Mesenchymal stem cell (in vitro differentiated cells and primary cell): ENCODE data around the gene SERPINA12.

Experiments
- DNase-seq: peaks from one replicate; pipeline ENCODE4 v3.0.0-alpha.2; 2013
- H2AFZ ChIP-seq: one replicate; pipeline ENCODE4 v1.6.1; 2013; ENCODE audit warnings: low read depth, mild to moderate bottlenecking, control low read depth, inconsistent platforms, low read length, moderate library complexity
- H2AK5ac ChIP-seq: 2 replicates; pipeline ENCODE4 v1.6.1; 2013; ENCODE audit warnings: low read length, moderate library complexity, mild to moderate bottlenecking, inconsistent platforms; ENCODE audit not compliant: severe bottlenecking
- H2BK120ac ChIP-seq: one replicate; pipeline ENCODE4 v1.6.1; 2013; ENCODE audit warnings: low read depth, mild to moderate bottlenecking, inconsistent platforms, low read length, moderate library complexity
- H2BK12ac ChIP-seq, 2 experiments: one replicate each; pipeline ENCODE4 v1.6.1; 2013; ENCODE audit warnings: inconsistent platforms in 2 of 2, low read length in 2 of 2, mild to moderate bottlenecking in 2 of 2, moderate library complexity in 2 of 2, control low read depth in 1 of 2
- H2BK15ac ChIP-seq: one replicate; pipeline ENCODE4 v1.6.1; 2013; ENCODE audit warnings: mild to moderate bottlenecking, low read depth, inconsistent platforms; ENCODE audit not compliant: poor library complexity, severe bottlenecking
- H2BK5ac ChIP-seq: 2 replicates; pipeline ENCODE4 v1.6.1; 2013; ENCODE audit warnings: low read depth, mild to moderate bottlenecking, low read length, control low read depth, inconsistent platforms; ENCODE audit not compliant: poor library complexity, severe bottlenecking
- H3K14ac ChIP-seq, 2 experiments: one replicate each; pipeline ENCODE4 v1.6.1; 2013; ENCODE audit warnings: inconsistent platforms in 2 of 2, low read length in 2 of 2, control low read depth in 1 of 2, mild to moderate bottlenecking in 1 of 2, moderate library complexity in 1 of 2
- H3K18ac ChIP-seq, 2 experiments: one replicate each; pipeline ENCODE4 v1.6.1; 2013; ENCODE audit warnings: inconsistent platforms in 2 of 2, low read length in 2 of 2, control low read depth in 1 of 2, low read depth in 1 of 2, mild to moderate bottlenecking in 1 of 2
- H3K23ac ChIP-seq, 2 experiments: one replicate each; pipeline ENCODE4 v1.6.1; 2013; ENCODE audit warnings: inconsistent platforms in 2 of 2, low read length in 2 of 2, mild to moderate bottlenecking in 2 of 2, moderate library complexity in 2 of 2, control low read depth in 1 of 2
- H3K27ac ChIP-seq: 2 replicates; pipeline ENCODE4 v1.5.1; 2013; ENCODE audit warnings: mild to moderate bottlenecking, moderate library complexity, low read length, control low read depth, inconsistent platforms; ENCODE audit not compliant: poor library complexity, severe bottlenecking
- H3K27me3 ChIP-seq, 2 experiments: 2 replicates each; pipeline versions ENCODE4 v1.6.1 to v1.7.0; 2013; ENCODE audit warnings: low read length in 2 of 2, mild to moderate bottlenecking in 2 of 2, moderate library complexity in 2 of 2, control low read depth in 1 of 2, inconsistent platforms in 1 of 2; ENCODE audit not compliant: control insufficient read depth in 1 of 2, insufficient read depth in 1 of 2
- H3K36me3 ChIP-seq, 2 experiments: 2 replicates each; pipeline versions ENCODE4 v1.6.1 to v1.7.0; 2013; ENCODE audit warnings: low read length in 2 of 2, control low read depth in 1 of 2, inconsistent platforms in 1 of 2, low read depth in 1 of 2, mild to moderate bottlenecking in 1 of 2; ENCODE audit not compliant: insufficient read depth in 2 of 2, control insufficient read depth in 1 of 2
- H3K4ac ChIP-seq, 2 experiments: one replicate each; pipeline ENCODE4 v1.6.1; 2013; ENCODE audit warnings: inconsistent platforms in 2 of 2, low read length in 2 of 2, mild to moderate bottlenecking in 2 of 2, moderate library complexity in 2 of 2, control low read depth in 1 of 2, low read depth in 1 of 2
- H3K4me1 ChIP-seq: 2 replicates; pipeline ENCODE4 v1.6.1; 2013; ENCODE audit warnings: low read depth, low read length, control low read depth; ENCODE audit not compliant: control insufficient read depth, insufficient read depth
- H3K4me2 ChIP-seq: 2 replicates; pipeline ENCODE4 v1.6.1; 2013; ENCODE audit warnings: low read length, mild to moderate bottlenecking, inconsistent platforms; ENCODE audit not compliant: poor library complexity, severe bottlenecking
- H3K4me3 ChIP-seq, 2 experiments: 2 replicates each; pipeline versions ENCODE4 v1.5.1 to v1.7.0; 2013; ENCODE audit warnings: low read length in 2 of 2, mild to moderate bottlenecking in 2 of 2, control low read depth in 1 of 2, low read depth in 1 of 2; ENCODE audit not compliant: insufficient read depth in 1 of 2
- H3K79me1 ChIP-seq: replicated peaks from 2 replicates; pipeline ENCODE4 v1.6.1; 2013; ENCODE audit warnings: mild to moderate bottlenecking, control low read depth, low read length, inconsistent platforms; ENCODE audit not compliant: poor library complexity, severe bottlenecking
- H3K9ac ChIP-seq: 2 replicates; pipeline ENCODE4 v1.7.0; 2013; ENCODE audit warnings: mild to moderate bottlenecking, low read length, moderate library complexity
- H3K9me3 ChIP-seq: 2 replicates; pipeline ENCODE4 v1.7.0; 2013; ENCODE audit warnings: mild to moderate bottlenecking, low read length; ENCODE audit not compliant: control insufficient read depth
- H4K8ac ChIP-seq: one replicate; pipeline ENCODE4 v1.6.1; 2013; ENCODE audit warnings: inconsistent platforms, mild to moderate bottlenecking, low read length, moderate library complexity
- H4K91ac ChIP-seq: one replicate; pipeline ENCODE4 v1.6.1; 2013; ENCODE audit warnings: mild to moderate bottlenecking, low read length, inconsistent platforms
- WGBS: methylation state at CpG from one replicate; pipeline ENCODE4 v1.1.7; 2013; ENCODE audit warnings: mixed read lengths; 5-methylcytosine and 5-hydroxymethylcytosine counted together

Gene SERPINA12

DNA sequence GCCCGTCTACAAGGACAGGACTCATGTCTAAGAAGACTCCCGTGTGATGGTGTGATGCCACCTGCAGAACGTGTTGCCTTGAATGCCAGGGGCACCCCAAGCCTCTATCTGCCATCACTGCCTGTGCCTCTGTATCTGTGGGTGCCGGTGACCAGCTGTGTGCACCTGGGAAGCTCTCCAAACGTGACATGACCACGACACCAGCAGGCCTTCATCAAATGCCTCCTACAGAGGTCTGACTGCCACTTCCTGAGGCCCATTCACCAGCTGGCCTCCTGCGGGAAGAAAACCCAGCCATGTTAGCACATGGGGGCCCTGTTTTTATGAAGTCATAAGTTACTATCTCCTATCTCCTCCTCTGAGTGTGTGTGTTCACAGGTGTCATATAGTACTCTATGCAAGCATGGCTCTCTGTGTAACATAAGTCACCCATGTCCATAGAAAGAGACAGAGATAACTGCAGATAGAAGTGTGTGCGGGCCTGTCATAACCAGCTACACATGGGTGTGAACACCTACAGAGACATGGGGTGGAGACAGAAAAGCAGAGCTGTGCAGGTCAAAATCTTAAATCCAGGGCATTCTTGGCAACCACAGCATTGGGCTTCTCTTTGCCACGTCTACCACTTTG is 33.7 kb upstream of the SERPINA12 start:
- H3K27ac ChIP-seq, result no peak overlapping the region
- H3K18ac ChIP-seq, result no peak overlapping the region
- H3K23ac ChIP-seq, result no peak overlapping the region
- no peak overlapping the region for H2BK12ac ChIP-seq
- no peak overlapping the region for H3K4me2 ChIP-seq
- no peak overlapping the region for H2AK5ac ChIP-seq
- H3K4ac ChIP-seq, result no peak overlapping the region
- H4K91ac ChIP-seq, result no peak overlapping the region
- no peak overlapping the region for H3K9ac ChIP-seq
- WGBS, result 78% methylated on average over 8 of the region's 9 CpGs
- no peaks in the 10 kb centered on the region for H3K79me1 ChIP-seq
- H2AFZ ChIP-seq, result no peak overlapping the region
- DNase-seq, result no peak
- no peak overlapping the region for H4K8ac ChIP-seq
- peaks cover 4 to 20% of the 10 kb centered on the region in 2 experiments for H3K27me3 ChIP-seq
- peaks cover 4% of the 10 kb centered on the region for H3K9me3 ChIP-seq
- H2BK15ac ChIP-seq, result no peak overlapping the region
- no peaks in the 10 kb centered on the region for H3K36me3 ChIP-seq
- H3K4me3 ChIP-seq, result no peak overlapping the region
- H3K4me1 ChIP-seq, result no peaks in the 10 kb centered on the region
- H3K14ac ChIP-seq, result no peak overlapping the region
- H2BK5ac ChIP-seq, result no peak overlapping the region
- no peak overlapping the region for H2BK120ac ChIP-seq

DNA sequence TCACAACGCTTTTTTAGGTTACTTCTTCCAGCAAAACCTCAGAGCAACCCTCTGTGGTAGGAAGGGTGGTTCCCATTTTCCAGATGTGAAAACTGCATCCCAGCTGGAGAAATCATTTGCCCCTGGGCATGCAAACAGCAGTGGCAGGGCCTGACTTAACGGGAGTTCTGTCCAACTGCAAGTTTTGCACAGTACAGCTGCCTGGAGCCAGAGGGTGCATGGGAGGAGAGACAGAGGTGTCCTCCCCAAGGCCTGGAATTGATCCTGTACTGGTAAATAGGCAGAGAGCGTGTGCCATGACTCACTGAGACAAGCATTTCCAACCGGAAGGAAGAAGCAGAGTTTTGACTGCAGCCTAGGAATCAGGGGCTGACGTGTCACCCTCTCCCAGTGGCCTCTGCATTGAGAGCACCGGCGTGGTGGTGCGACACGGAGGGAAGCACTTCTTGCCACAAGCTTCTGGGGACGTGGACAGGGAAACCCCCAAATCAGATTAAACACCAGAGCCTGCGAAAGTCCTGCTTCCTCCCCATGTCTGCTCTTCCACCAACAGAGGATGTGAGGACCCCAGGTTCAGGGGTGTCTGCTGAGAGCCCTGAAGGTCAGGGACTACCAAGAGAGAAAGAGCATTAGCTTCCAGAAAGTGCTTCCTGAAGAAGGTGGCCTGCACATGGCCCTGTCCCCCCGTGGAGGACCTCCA is 33.0 kb upstream of the SERPINA12 start:
- Histone ChIP-seq H3K79me1 (no peaks in the 10 kb centered on the region), H3K14ac (no peak overlapping the region), H2BK12ac (no peak overlapping the region), H4K91ac (no peak overlapping the region), H3K27ac (no peak overlapping the region), H3K4me2 (no peak overlapping the region), H2AFZ (no peak overlapping the region), H3K27me3 (peaks cover 4 to 24% of the 10 kb centered on the region in 2 experiments), H3K36me3 (no peaks in the 10 kb centered on the region), H3K4me3 (no peak overlapping the region), H3K23ac (no peak overlapping the region), H2BK5ac (no peak overlapping the region), H3K9me3 (peaks cover 4% of the 10 kb centered on the region), H3K4ac (no peak overlapping the region), H3K4me1 (no peaks in the 10 kb centered on the region), H3K9ac (no peak overlapping the region), H3K18ac (no peak overlapping the region), H4K8ac (no peak overlapping the region), H2BK15ac (no peak overlapping the region), H2BK120ac (no peak overlapping the region), H2AK5ac (no peak overlapping the region)
- DNase-seq, result no peak
- 80% methylated on average over 12 of the region's 12 CpGs for WGBS

GRCh38 chr14:94541234-94541975 is 32.1 kb upstream of the SERPINA12 start:
- H2BK12ac ChIP-seq, result no peak overlapping the region

More at GRCh38 chr14:94541234-94541975, 32.1 kb upstream of the SERPINA12 start:
- H3K9ac ChIP-seq, result no peak overlapping the region
- no peak overlapping the region for H3K4me2 ChIP-seq
- H3K27ac ChIP-seq, result no peak overlapping the region
- H3K23ac ChIP-seq, result no peak overlapping the region
- H2AK5ac ChIP-seq, result no peak overlapping the region
- DNase-seq, result no peak
- 71% methylated on average over 9 of the region's 9 CpGs for WGBS
- H2BK5ac ChIP-seq, result no peak overlapping the region
- no peak overlapping the region for H2BK120ac ChIP-seq
- H3K14ac ChIP-seq, result no peak overlapping the region
- H2AFZ ChIP-seq, result no peak overlapping the region
- no peak overlapping the region for H2BK15ac ChIP-seq
- no peak overlapping the region for H3K4ac ChIP-seq
- no peak overlapping the region for H3K18ac ChIP-seq
- no peaks in the 10 kb centered on the region for H3K79me1 ChIP-seq
- H3K4me1 ChIP-seq, result no peaks in the 10 kb centered on the region
- H3K27me3 ChIP-seq, result peaks cover 4 to 31% of the 10 kb centered on the region in 2 experiments
- no peak overlapping the region for H4K8ac ChIP-seq
- H3K9me3 ChIP-seq, result peaks cover 4% of the 10 kb centered on the region
- no peaks in the 10 kb centered on the region for H3K36me3 ChIP-seq
- H4K91ac ChIP-seq, result no peak overlapping the region
- H3K4me3 ChIP-seq, result no peak overlapping the region
